Stimulated activated CD8-positive, alpha-beta memory T cell treated with anti-CD3 and anti-CD28 coated beads, Interleukin-7, amount 100 ng/mL, for 1 hour (primary cell): ENCODE measurements around the gene MYT1.
A peak's percentile ranks its signal among the peaks of the same experiment; 100 is the strongest.

Experiments used
- DNase-seq, 2 donors: peaks; one replicate each; pipeline ENCODE4 v3.0.0-alpha.2; 2020; ENCODE audit warnings: low read depth in 2 of 2

Gene MYT1

GRCh38 chr20:64244870-64245603 is 80.8 kb downstream of the MYT1 start:
- DNase-seq = no peak

- no peak for DNase-seq
Observed at GRCh38 chr20:64245746-64246595, 81.7 kb downstream of the MYT1 start.

GRCh38 chr20:64246616-64247306 is 82.5 kb downstream of the MYT1 start:
- DNase-seq = no peak

DNA sequence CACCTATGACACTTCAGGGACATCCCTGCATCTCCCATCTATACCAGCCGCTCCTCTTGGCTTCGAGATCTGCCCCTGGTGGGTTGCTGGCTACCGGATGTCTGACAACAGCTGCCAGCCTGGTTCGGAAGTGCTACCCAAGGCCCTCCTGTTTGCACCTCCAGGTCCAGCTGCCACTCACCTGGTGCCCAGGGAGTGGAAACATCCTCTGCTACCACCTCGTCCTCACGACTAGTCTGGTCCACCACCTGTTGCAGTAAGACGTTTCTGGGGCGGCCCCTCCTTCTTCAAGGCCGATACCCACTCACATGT is 83.0 kb downstream of the MYT1 start:
- no peak for DNase-seq

DNA sequence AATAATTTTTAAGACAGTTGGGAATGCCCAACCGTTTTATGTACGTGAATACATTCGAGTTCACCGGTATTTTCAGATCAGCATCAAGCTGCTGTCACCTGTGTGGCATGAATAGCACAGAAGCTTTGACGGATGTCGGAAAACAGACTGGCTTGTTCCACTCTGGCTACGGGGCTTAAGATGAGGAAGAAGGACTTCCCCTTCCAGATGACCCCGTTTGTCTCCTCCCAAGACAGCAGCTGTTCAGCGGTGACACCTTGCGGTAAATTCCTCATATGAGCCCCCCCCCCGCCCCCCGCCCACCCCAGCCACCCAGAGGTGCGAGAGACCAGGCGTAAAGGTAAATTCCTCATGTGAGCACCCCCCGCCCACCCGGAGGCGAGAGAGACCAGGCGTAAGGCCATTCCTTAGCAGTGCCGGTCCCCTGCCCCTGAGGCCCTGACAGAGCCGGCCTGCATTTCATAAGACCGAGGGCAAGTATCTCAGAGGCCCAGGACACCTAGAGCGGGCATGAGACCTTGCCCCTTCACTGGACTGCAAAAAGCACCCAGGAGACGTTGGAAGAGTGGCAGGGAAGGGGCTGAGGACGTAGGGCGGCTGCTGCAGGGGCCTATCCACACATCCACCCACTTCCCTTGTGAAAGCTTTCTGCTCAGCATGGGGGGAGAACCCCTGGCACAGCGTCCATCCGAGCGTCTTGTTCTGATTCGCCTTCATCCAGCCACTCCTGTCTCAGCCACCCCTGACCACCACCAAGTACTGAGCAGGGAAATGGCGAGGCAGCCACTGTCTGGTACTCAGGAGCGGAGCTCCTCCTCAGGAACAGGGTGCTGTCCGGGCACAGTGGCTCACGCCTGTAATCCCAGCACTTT is 84.0 kb downstream of the MYT1 start:
- no peak for DNase-seq

DNA sequence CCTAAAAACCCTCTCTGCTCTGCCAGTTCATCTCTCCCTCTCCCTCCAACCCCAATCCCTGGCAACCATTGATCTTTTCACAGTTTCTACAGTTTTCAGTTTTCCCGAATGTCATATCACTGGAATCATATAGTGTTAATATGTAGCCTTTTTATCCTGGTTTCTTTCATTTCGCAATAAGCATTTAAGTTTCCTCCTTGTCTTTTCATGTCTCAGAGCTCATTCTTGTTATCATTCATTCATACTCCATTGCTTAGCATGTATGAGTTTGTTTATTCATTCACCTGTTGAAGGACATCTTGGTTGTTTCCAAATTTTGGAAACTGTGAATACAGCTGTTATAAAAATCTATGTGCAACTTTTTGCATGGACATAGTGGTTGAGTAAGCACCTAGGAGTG is 85.8 kb downstream of the MYT1 start:
- DNase-seq = no peak

DNA sequence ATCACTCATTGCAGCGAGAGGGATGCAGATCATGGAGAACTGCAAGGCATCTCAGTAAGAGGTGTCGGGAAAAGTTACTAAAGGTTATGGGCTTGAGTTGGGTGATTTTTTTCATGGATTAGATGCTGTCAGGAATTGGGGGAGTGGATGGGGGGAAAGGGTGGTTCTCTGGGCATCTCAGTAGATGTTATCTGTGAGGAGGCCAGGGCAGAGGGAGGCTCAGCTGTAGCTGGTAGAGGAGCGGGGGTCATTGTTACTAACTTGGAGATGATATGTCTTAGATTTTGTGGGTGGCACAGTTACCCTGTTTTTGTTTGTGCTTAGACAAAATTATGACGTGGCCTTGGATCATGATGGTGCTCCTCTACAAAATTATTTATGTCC is 88.7 kb downstream of the MYT1 start:
- DNase-seq = no peak

GRCh38 chr20:64253443-64253842 is 89.2 kb downstream of the MYT1 start:
- DNase-seq = no peak

- DNase-seq = no peak
Observed at GRCh38 chr20:64254156-64254555, 89.9 kb downstream of the MYT1 start.

- DNase-seq = no peak
Observed at GRCh38 chr20:64254571-64255360, 90.5 kb downstream of the MYT1 start.

- peak; percentile 66 to 71 for DNase-seq
Observed at GRCh38 chr20:64255361-64256281, 91.4 kb downstream of the MYT1 start, which contains the start of gene PCMTD2. Gene PCMTD2 (plus strand): TSS chr20:64255748. CDS start chr20:64259966, 4,218 bp downstream.

- no peak for DNase-seq
Observed at GRCh38 chr20:64256282-64256935, 92.2 kb downstream of the MYT1 start.

DNA sequence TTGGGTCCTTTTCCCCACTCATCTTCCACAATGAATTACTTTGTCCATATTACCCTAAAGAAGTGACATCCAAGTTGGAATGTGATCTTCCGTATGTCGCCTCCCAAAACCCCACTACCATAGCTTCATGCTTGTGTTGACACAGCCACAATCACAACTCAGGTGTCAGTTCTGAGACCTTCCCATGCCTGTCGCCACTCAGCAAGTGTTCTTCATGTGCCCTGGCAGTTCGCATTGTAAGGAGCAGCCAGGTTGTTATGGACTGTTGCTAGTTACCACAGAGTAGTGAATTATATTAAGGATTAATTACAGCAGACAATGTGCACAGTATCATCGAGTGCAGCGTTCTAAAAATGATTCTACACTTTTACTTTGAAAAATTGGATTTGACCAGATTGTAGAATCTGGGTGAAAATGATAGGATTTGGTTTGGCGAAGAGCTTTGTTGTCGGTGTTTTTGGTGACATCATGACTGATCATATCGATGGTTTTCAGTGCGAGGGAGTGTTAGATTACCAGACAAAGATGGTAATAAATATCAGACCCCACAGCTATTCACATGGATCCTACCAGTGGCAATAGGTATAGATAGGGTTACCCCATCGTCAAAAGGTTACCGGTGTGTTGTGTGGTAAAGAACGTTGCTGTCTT is 93.0 kb downstream of the MYT1 start:
- DNase-seq = no peak

DNA sequence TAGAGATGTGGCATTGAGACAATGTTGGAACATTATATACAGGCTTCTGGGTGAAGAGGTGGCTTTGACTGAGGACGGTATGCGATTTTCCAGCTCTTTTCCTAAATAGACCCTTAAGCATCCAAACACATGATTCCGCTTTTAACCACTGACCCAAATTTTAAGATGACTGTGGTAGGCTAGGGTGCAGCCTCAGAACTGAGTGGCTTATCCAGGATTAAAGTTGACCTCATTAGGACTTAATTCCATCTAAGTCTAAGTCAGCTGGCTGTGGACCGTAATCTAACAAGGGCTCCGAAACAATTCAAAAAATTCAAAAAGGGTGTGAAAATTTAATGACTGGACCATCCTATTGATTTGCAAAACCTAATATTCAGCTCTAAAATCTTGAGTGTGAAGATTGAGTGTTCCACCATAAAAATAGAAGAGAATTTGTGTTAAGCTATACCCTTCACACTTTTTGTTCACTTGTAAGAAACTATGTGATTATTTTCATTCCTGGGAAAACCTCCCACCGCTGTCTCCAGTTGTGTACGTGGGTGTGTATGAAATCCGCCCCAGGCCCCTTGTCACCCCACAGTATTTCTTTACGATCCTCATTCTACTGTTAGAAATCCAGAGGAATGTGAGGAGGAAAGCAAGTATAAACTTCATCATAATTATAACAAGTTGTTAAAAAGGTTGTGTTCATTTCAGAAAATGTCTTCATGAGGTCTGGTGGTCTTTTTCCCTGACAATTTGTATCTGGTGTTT is 94.0 kb downstream of the MYT1 start:
- DNase-seq = no peak

DNA sequence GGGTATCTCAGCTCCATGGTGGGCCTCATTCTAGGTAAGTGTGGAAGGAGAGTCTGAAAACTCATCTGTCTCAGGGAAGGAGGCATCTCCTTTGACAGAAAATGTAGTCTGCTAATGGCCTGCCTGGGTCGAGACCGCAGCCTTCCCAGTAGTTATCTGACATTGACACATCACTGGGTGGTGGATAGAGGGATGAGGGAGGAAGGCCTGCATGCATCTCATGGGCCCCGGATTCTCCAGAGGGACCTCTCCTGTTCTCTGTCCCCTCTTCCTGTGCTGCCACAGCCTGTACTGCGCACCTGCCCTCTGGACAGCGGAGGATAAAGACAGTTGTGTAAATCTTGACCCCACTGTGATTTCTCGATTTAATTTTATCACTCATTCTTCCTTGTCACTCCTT is 96.0 kb downstream of the MYT1 start:
- DNase-seq = no peak

- no peak for DNase-seq
Observed at GRCh38 chr20:64261138-64261537, 96.9 kb downstream of the MYT1 start.

- no peak for DNase-seq
Observed at GRCh38 chr20:64264091-64264490, 99.8 kb downstream of the MYT1 start.

DNA sequence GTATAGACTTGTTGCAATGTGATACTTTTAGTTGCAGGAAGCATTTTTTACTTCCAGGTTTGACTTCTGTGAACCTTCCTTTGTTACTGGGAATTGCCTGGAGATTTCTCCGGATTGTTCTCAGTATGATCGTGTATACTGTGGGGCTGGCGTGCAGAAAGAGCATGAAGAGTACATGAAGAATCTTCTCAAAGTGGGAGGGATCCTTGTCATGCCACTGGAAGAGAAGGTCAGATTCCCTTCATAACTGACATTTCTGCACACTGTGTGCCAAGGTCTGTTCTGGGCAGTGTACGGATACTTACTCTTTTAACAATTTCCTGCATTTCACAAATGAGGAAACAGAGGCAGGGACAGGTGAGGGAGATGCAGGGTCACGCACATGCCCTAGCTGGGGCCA is 100.9 kb downstream of the MYT1 start:
- DNase-seq = no peak
